ENCODE results near the gene PLXNA2. TPM values are rescaled to one million over a fixed set of nuclear protein-coding genes. Genes with fewer than 3 reads are reported as not detected.

Gene PLXNA2
- total RNA-seq, 4 donors from 2014 or later, result 12.2 to 45.7 (median 21.8) TPM

GRCh38 chr1:208069908-208070307, 174.3 kb downstream of the PLXNA2 start:
- intact Hi-C loops (cut with DNase I), result no loop called here
- H3K4me1 ChIP-seq, result no peaks in the 10 kb centered on the region
- H3K27ac ChIP-seq, result no peak overlapping the region
- H3K36me3 ChIP-seq, result no peaks in the 10 kb centered on the region
- H3K4me3 ChIP-seq (replicated peaks in 1 of 3), result no peak overlapping the region
- H3K9me3 ChIP-seq, result no peaks in the 10 kb centered on the region
- TF ChIP-seq CTCF (IDR thresholded peaks at IDR 0.05) (no peak), POLR2A (IDR thresholded peaks at IDR 0.05) (no peak)
- no peaks in the 10 kb centered on the region for H3K27me3 ChIP-seq
- DNase-seq, result no peak
- 92 to 99% methylated on average over 4 of the region's 4 CpGs for WGBS, 2 donors

DNA sequence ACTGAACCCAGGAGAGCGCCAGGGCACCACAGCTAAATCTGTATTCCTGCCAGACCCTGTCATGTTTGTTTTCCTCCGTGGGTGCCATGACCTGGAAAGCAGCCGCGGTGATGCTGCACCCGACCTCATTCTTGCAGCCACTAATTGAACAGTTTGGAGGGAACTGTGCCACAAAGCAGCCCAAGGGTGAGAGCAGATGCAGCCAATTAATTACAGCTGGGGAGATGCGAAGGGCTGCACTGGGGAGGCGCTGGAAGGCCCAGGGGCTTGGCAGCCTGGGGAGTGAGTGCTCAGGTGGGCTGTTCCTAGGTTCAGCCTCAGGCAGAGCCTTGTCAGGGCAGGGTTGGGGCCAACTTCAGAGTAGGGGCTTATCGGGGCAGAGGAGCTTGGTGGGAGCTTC, 174.9 kb downstream of the PLXNA2 start:
- H3K36me3 ChIP-seq, result no peaks in the 10 kb centered on the region
- TF ChIP-seq CTCF (IDR thresholded peaks at IDR 0.05) (no peak), POLR2A (IDR thresholded peaks at IDR 0.05) (no peak)

DNA sequence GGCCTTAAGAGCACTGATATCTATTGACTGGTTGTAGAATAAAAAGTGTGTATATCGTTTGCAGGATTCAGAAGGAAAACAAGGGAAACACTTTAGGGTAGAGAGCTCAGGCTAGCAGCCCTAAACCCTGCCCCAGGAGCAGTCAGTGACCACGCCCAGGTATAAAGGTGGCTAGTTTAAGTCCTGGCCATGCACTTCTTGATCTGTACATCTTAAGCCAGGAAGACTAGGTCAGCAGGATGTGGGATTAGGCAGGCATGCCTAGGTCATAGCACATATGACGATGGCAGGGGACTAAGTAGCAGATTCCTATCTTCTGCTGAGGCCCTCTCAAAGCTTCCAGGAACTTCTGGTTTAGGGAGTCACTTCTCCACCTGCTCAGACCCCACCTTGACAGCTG, 175.3 kb downstream of the PLXNA2 start:
- H3K4me3 ChIP-seq (replicated peaks in 1 of 3), result no peak overlapping the region
- intact Hi-C loops (cut with DNase I), result no loop called here
- H3K4me1 ChIP-seq, result no peaks in the 10 kb centered on the region
- H3K9me3 ChIP-seq, result no peaks in the 10 kb centered on the region
- WGBS, 2 donors, result 92 to 97% methylated on average over 3 of the region's 3 CpGs
- no peak overlapping the region for H3K27ac ChIP-seq
- TF ChIP-seq CTCF (IDR thresholded peaks at IDR 0.05) (no peak), POLR2A (IDR thresholded peaks at IDR 0.05) (no peak)
- H3K27me3 ChIP-seq, result no peaks in the 10 kb centered on the region
- no peaks in the 10 kb centered on the region for H3K36me3 ChIP-seq
- no peak for DNase-seq

More for the DNA sequence above, 174.9 kb downstream of the PLXNA2 start:
- Histone ChIP-seq H3K27me3 (no peaks in the 10 kb centered on the region), H3K4me3 (replicated peaks in 1 of 3) (no peak overlapping the region), H3K27ac (no peak overlapping the region), H3K4me1 (no peaks in the 10 kb centered on the region), H3K9me3 (no peaks in the 10 kb centered on the region)
- intact Hi-C loops (cut with DNase I), result no loop called here
- WGBS, 2 donors, result 80 to 88% methylated on average over 8 of the region's 8 CpGs
- DNase-seq, result no peak

DNA sequence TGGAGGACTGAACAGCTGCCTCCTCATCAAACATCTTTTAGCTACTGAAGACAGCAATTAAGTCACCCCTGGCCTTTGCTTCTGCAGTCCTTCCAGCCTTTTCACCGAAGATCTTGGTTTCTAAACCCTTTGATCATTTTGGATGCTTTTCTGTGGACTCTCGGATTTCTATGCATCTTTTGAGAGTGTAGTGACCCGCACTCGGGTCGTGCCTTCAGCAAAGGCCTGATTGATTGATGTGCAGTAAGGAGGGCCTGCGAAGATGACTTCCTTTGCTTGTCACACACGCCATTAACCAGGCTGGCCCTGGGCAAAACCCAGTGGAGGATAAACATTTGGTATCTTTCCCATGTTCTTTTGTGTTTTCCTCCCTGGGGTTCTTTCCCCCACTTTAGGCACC, 175.8 kb downstream of the PLXNA2 start:
- intact Hi-C loops (cut with DNase I), result no loop called here
- TF ChIP-seq CTCF (IDR thresholded peaks at IDR 0.05) (no peak), POLR2A (IDR thresholded peaks at IDR 0.05) (no peak)
- no peak for DNase-seq
- H3K36me3 ChIP-seq, result no peaks in the 10 kb centered on the region
- WGBS, 2 donors, result 92 to 93% methylated on average over 7 of the region's 7 CpGs
- no peaks in the 10 kb centered on the region for H3K9me3 ChIP-seq
- no peaks in the 10 kb centered on the region for H3K27me3 ChIP-seq
- no peak overlapping the region for H3K4me3 ChIP-seq (replicated peaks in 1 of 3)
- no peak overlapping the region for H3K27ac ChIP-seq
- no peaks in the 10 kb centered on the region for H3K4me1 ChIP-seq

GRCh38 chr1:208066583-208066982, 177.6 kb downstream of the PLXNA2 start:
- H3K4me1 ChIP-seq, result no peaks in the 10 kb centered on the region
- H3K4me3 ChIP-seq (replicated peaks in 1 of 3), result no peak overlapping the region
- H3K27me3 ChIP-seq, result no peaks in the 10 kb centered on the region
- TF ChIP-seq CTCF (IDR thresholded peaks at IDR 0.05) (no peak), POLR2A (IDR thresholded peaks at IDR 0.05) (no peak)
- 92 to 95% methylated on average over 1 of the region's 1 CpG for WGBS, 2 donors
- no peak for DNase-seq
- intact Hi-C loops (cut with DNase I), result no loop called here
- no peaks in the 10 kb centered on the region for H3K9me3 ChIP-seq
- no peak overlapping the region for H3K27ac ChIP-seq
- H3K36me3 ChIP-seq, result no peaks in the 10 kb centered on the region
